Pulmonary artery endothelial cell (primary cell): ENCODE measurements around the gene PPP1R7. TPM values are rescaled to one million over a fixed set of nuclear protein-coding genes. Genes with fewer than 3 reads are reported as not detected.
"Not testable (repeated sequence)": the region's sequence is repeated elsewhere in the genome, so short reads cannot be mapped to it uniquely, and the experiment has no call there.

Experiments
- DNase-seq: peaks from one replicate; pipeline ENCODE4 v3.0.0-alpha.2; 2011; ENCODE audit warnings: low read depth, low spot score
- total RNA-seq: library from RNA; depleted of rRNA; stranded (reverse); fragments of >200 nt; gene quantifications from 2 replicates; pipeline ENCODE4 v1.2.3, GENCODE V29; 2014

The PPP1R7 gene
- 45.9 and 59.5 TPM in 2 replicates for total RNA-seq

- DNase-seq, result peak; percentile 72
Observed at GRCh38 chr2:241149925-241150659, at the start of gene PPP1R7. Gene PPP1R7, plus strand, starts transcription at chr2:241150467. Its CDS starts 29 bp downstream, at chr2:241150496.

GRCh38 chr2:241102239-241102803 lies 47.9 kb upstream of the PPP1R7 start, which contains the start of gene MTERF4:
Gene MTERF4, minus strand, starts transcription at chr2:241102287. Its CDS starts 14 bp downstream, at chr2:241102273.
- peak; percentile 10 for DNase-seq

- no peak for DNase-seq
Observed at GRCh38 chr2:241103176-241103595, 47.1 kb upstream of the PPP1R7 start.

GRCh38 chr2:241104611-241105010 lies 45.7 kb upstream of the PPP1R7 start:
- DNase-seq, result not testable (repeated sequence)

GRCh38 chr2:241105641-241106040 lies 44.6 kb upstream of the PPP1R7 start:
- DNase-seq, result no peak

- no peak for DNase-seq
Observed at GRCh38 chr2:241107031-241107783, 43.1 kb upstream of the PPP1R7 start.

GRCh38 chr2:241108271-241109209 lies 41.7 kb upstream of the PPP1R7 start:
- DNase-seq, result no peak

GRCh38 chr2:241109210-241110088 lies 40.8 kb upstream of the PPP1R7 start:
- DNase-seq, result no peak

GRCh38 chr2:241110089-241110606 lies 40.1 kb upstream of the PPP1R7 start:
- no peak for DNase-seq

- no peak for DNase-seq
Observed at GRCh38 chr2:241110607-241111439, 39.4 kb upstream of the PPP1R7 start.

- no peak for DNase-seq
Observed at GRCh38 chr2:241111440-241111805, 38.8 kb upstream of the PPP1R7 start.

GRCh38 chr2:241112046-241112445 lies 38.2 kb upstream of the PPP1R7 start:
- no peak for DNase-seq

GRCh38 chr2:241112592-241112991 lies 37.7 kb upstream of the PPP1R7 start:
- DNase-seq, result no peak

- DNase-seq, result no peak
Observed at GRCh38 chr2:241114836-241115235, 35.4 kb upstream of the PPP1R7 start.

- DNase-seq, result no peak
Observed at GRCh38 chr2:241115361-241115760, 34.9 kb upstream of the PPP1R7 start.

GRCh38 chr2:241116606-241117560 lies 33.4 kb upstream of the PPP1R7 start:
- DNase-seq, result no peak

- no peak for DNase-seq
Observed at GRCh38 chr2:241118737-241119505, 31.3 kb upstream of the PPP1R7 start.
